ENCODE measurements around the gene LELP1.

LELP1 gene

GRCh38 chr1:153242160-153242559 lies 38.9 kb downstream of the LELP1 start:
- no peak overlapping the region for H3K9ac ChIP-seq (ENCODE audit: low read depth, low read length, poor library complexity, severe bottlenecking)
- H3K9me2 ChIP-seq (replicated peaks; ENCODE audit: low read depth, low read length), result no peaks in the 10 kb centered on the region
- no peak overlapping the region for H3K4me3 ChIP-seq (ENCODE audit: low read length, poor library complexity, severe bottlenecking)
- no peaks in the 10 kb centered on the region for H3K4me1 ChIP-seq (ENCODE audit: insufficient read depth, low read length, poor library complexity, severe bottlenecking)
- no peak overlapping the region for H3K4me2 ChIP-seq (ENCODE audit: low read depth, low read length, poor library complexity, severe bottlenecking)
- H2AFZ ChIP-seq (ENCODE audit: low read length), result no peak overlapping the region
- H4K20me1 ChIP-seq (ENCODE audit: insufficient read depth, low read length, poor library complexity, severe bottlenecking), result no peaks in the 10 kb centered on the region
- no peaks in the 10 kb centered on the region for H3K79me2 ChIP-seq (ENCODE audit: insufficient read depth, low read length)
- H3K36me3 ChIP-seq (ENCODE audit: insufficient read depth, low read length), result no peaks in the 10 kb centered on the region
- TF ChIP-seq CTCF (conservative IDR thresholded peaks at IDR 0.05; ENCODE audit: low read length) (no peak), EZH2phosphoT487 (IDR thresholded peaks at IDR 0.05; ENCODE audit: borderline replicate concordance) (no peak)
- no peaks in the 10 kb centered on the region for H3K9me3 ChIP-seq (ENCODE audit: insufficient read depth, low read depth, low read length)
- H3K27me3 ChIP-seq (ENCODE audit: insufficient read depth, low read length, poor library complexity, severe bottlenecking), result no peaks in the 10 kb centered on the region
- no peaks in the 10 kb centered on the region for H3F3A ChIP-seq (ENCODE audit: low read depth)

GRCh38 chr1:153245466-153245865 lies 42.2 kb downstream of the LELP1 start:
- no peak overlapping the region for H3K4me3 ChIP-seq (ENCODE audit: low read length, poor library complexity, severe bottlenecking)
- H3F3A ChIP-seq (ENCODE audit: low read depth), result no peaks in the 10 kb centered on the region
- H3K4me2 ChIP-seq (ENCODE audit: low read depth, low read length, poor library complexity, severe bottlenecking), result no peak overlapping the region
- H3K27me3 ChIP-seq (ENCODE audit: insufficient read depth, low read length, poor library complexity, severe bottlenecking), result no peaks in the 10 kb centered on the region
- H3K9ac ChIP-seq (ENCODE audit: low read depth, low read length, poor library complexity, severe bottlenecking), result no peak overlapping the region
- H2AFZ ChIP-seq (ENCODE audit: low read length), result no peak overlapping the region
- H3K4me1 ChIP-seq (ENCODE audit: insufficient read depth, low read length, poor library complexity, severe bottlenecking), result no peaks in the 10 kb centered on the region
- TF ChIP-seq EZH2phosphoT487 (IDR thresholded peaks at IDR 0.05; ENCODE audit: borderline replicate concordance) (no peak), CTCF (conservative IDR thresholded peaks at IDR 0.05; ENCODE audit: low read length) (no peak)
- no peaks in the 10 kb centered on the region for H4K20me1 ChIP-seq (ENCODE audit: insufficient read depth, low read length, poor library complexity, severe bottlenecking)
- H3K9me3 ChIP-seq (ENCODE audit: insufficient read depth, low read depth, low read length), result no peaks in the 10 kb centered on the region
- H3K9me2 ChIP-seq (replicated peaks; ENCODE audit: low read depth, low read length), result no peaks in the 10 kb centered on the region
- no peaks in the 10 kb centered on the region for H3K79me2 ChIP-seq (ENCODE audit: insufficient read depth, low read length)
- H3K36me3 ChIP-seq (ENCODE audit: insufficient read depth, low read length), result no peaks in the 10 kb centered on the region

GRCh38 chr1:153246018-153246417 lies 42.8 kb downstream of the LELP1 start:
- Histone ChIP-seq H3K4me2 (ENCODE audit: low read depth, low read length, poor library complexity, severe bottlenecking) (no peak overlapping the region), H3K9me2 (replicated peaks; ENCODE audit: low read depth, low read length) (no peaks in the 10 kb centered on the region), H3K36me3 (ENCODE audit: insufficient read depth, low read length) (no peaks in the 10 kb centered on the region), H2AFZ (ENCODE audit: low read length) (no peak overlapping the region), H3K27me3 (ENCODE audit: insufficient read depth, low read length, poor library complexity, severe bottlenecking) (no peaks in the 10 kb centered on the region), H4K20me1 (ENCODE audit: insufficient read depth, low read length, poor library complexity, severe bottlenecking) (no peaks in the 10 kb centered on the region), H3K4me1 (ENCODE audit: insufficient read depth, low read length, poor library complexity, severe bottlenecking) (no peaks in the 10 kb centered on the region), H3F3A (ENCODE audit: low read depth) (no peaks in the 10 kb centered on the region), H3K4me3 (ENCODE audit: low read length, poor library complexity, severe bottlenecking) (no peak overlapping the region), H3K9me3 (ENCODE audit: insufficient read depth, low read depth, low read length) (no peaks in the 10 kb centered on the region), H3K9ac (ENCODE audit: low read depth, low read length, poor library complexity, severe bottlenecking) (no peak overlapping the region), H3K79me2 (ENCODE audit: insufficient read depth, low read length) (no peaks in the 10 kb centered on the region)
- TF ChIP-seq CTCF (conservative IDR thresholded peaks at IDR 0.05; ENCODE audit: low read length) (no peak), EZH2phosphoT487 (IDR thresholded peaks at IDR 0.05; ENCODE audit: borderline replicate concordance) (no peak)

Measured in Loucy (cell line).